Astrocyte of the hippocampus (primary cell): ENCODE results near the gene IKZF3.
"Not testable (repeated sequence)": the region's sequence is repeated elsewhere in the genome, so short reads cannot be mapped to it uniquely, and the experiment has no call there.

ENCODE experiments used
- DNase-seq: peaks from one replicate; pipeline ENCODE4 v3.0.0; 2011; ENCODE audit warnings: low read depth, low spot score

The IKZF3 gene

GRCh38 chr17:39719563-39720355, 144.4 kb downstream of the IKZF3 start:
- no peak for DNase-seq

DNA sequence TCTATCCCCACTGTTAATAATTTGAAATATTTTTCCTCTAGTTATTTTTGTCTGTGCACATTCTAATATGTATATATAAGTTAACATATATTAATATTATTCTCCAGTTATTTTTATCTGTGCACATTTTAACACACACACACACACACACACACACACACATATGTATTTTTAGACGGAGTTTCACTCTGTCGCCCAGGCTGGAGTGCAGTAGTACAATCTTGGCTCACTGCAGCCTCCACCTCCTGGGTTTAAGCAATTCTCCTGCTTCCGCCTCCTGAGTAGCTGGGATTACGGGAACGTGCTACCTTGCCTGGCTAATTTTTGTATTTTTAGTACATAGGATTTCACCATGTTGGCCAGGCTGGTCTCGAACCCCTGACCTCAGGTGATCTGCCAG, 146.5 kb downstream of the IKZF3 start:
- no peak for DNase-seq

- no peak for DNase-seq
These were observed 147.1 kb downstream of the IKZF3 start for GRCh38 chr17:39716879-39717536.

DNA sequence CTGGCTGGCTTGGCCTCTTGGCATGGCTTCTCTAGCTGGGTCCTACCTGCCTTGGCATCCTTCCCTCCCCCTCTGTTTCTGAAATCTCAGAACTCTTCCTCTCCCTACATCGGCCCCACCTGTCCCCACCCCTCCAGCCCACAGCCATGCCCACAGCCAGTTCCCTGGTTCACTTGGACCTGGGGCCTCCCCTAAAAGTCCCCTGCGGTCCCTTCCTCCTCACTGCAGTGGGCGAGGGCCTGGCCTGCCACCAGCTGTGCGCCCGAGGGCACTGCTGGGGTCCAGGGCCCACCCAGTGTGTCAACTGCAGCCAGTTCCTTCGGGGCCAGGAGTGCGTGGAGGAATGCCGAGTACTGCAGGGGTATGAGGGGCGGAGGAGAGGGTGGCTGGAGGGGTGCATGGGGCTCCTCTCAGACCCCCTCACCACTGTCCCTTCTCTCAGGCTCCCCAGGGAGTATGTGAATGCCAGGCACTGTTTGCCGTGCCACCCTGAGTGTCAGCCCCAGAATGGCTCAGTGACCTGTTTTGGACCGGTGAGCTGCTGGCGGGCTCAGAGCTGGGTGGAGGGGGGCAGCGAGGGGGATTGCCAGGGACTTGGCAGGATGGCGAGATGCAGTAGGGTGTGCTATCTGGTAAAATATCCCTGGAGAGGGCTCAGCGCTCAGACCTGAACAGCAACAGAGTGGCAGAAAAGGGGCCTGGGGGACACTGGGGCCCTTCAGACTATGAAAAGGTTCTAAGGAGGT, 147.9 kb downstream of the IKZF3 start:
- no peak for DNase-seq

- DNase-seq, result no peak
These were observed 148.6 kb downstream of the IKZF3 start for GRCh38 chr17:39715375-39716072.

GRCh38 chr17:39714234-39714633, 149.9 kb downstream of the IKZF3 start:
- no peak for DNase-seq

GRCh38 chr17:39711851-39712250, 152.3 kb downstream of the IKZF3 start:
- DNase-seq, result no peak

- not testable (repeated sequence) for DNase-seq
These were observed 153.0 kb downstream of the IKZF3 start for GRCh38 chr17:39711071-39711470.

- DNase-seq, result no peak
These were observed 153.8 kb downstream of the IKZF3 start for GRCh38 chr17:39709998-39710964.

- no peak for DNase-seq
These were observed 154.7 kb downstream of the IKZF3 start for GRCh38 chr17:39709319-39709997.
